ENCODE results near the gene ADAD1. TPM values are rescaled to one million over a fixed set of nuclear protein-coding genes. Genes with fewer than 3 reads are reported as not detected.

Gene ADAD1
- not detected for total RNA-seq

DNA sequence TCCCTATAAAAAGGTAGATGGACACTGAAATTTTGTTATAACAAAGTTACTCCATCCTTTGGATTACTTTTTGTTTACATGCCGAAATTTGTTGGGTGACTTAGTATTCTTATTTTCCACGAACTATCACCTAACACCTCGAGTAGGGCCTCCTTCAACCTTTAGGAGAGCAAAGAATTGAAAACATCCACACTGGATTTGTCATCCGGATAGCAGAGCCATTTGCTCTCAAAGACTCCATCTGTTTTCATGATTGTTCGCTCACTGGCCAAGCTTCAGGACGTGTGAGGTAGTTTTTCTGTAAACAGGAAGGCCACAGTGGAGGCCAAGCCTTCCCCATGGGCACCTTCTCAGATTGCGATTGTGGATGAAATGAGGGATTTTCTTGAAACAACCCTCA is at the start of gene ADAD1:
ADAD1 (plus strand) TSS at position 301 of the 400 bp plus-strand sequence. CDS start 1,059 bp downstream, outside the sequence.
- no peaks in the 10 kb centered on the region for H3K36me3 ChIP-seq
- no peak within 1 kb of the TSS for H3K4me3 ChIP-seq
- TF ChIP-seq EP300 (IDR thresholded peaks at IDR 0.05) (no peak), POLR2A (IDR thresholded peaks at IDR 0.05) (no peak)
- TF ChIP-seq, protein P1, sequence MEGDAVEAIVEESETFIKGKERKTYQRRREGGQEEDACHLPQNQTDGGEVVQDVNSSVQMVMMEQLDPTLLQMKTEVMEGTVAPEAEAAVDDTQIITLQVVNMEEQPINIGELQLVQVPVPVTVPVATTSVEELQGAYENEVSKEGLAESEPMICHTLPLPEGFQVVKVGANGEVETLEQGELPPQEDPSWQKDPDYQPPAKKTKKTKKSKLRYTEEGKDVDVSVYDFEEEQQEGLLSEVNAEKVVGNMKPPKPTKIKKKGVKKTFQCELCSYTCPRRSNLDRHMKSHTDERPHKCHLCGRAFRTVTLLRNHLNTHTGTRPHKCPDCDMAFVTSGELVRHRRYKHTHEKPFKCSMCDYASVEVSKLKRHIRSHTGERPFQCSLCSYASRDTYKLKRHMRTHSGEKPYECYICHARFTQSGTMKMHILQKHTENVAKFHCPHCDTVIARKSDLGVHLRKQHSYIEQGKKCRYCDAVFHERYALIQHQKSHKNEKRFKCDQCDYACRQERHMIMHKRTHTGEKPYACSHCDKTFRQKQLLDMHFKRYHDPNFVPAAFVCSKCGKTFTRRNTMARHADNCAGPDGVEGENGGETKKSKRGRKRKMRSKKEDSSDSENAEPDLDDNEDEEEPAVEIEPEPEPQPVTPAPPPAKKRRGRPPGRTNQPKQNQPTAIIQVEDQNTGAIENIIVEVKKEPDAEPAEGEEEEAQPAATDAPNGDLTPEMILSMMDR (IDR thresholded peaks at IDR 0.05), result no peak
- H3K27me3 ChIP-seq, result no peaks in the 10 kb centered on the region
- peaks cover 0 to 7% (median 0%) of the 10 kb centered on the region in 4 donors for H3K9me3 ChIP-seq
- H3K4me1 ChIP-seq, result no peaks in the 10 kb centered on the region
- no peak for DNase-seq (ENCODE audit: low spot score in 2 of 2)
- whole genome bisulfite sequencing, 2 donors, result 83 to 88% methylated on average over 7 of the region's 7 CpGs
- no peak within 1 kb of the TSS for H3K27ac ChIP-seq

DNA sequence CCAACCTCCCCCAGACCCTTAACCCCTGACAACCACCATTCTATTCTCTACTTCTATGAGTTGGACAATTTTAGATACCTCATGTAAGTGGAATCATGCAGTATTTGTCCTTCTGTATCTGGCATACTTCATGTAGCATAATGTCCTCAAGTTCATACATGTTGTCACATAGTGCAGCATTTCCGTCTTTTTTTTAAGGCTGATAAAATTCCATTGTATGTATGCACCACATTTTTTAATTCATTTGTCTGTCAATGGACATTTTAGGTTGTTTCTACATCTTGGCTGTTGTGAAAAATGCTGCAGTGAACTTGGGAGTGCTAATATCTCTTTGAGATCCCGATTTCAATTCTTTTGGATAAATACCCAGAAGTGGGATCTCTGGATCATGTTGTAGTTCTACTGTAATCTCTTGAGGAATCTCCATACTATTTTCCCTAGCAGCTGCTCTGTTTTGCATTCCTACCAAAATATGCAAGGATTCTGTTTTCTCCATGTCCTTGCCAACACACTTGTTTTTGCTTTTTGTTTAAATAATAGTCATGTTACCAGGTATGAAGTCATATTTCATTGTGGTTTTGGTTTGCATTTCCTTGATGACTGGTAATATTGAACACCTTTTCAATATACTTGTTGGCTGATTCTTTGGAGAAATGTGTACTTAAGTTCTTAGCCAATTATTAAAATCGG is 48.8 kb upstream of the ADAD1 start:
- no peak overlapping the region for H3K4me3 ChIP-seq
- peaks cover 0 to 70% (median 4%) of the 10 kb centered on the region in 3 donors for H3K36me3 ChIP-seq
- H3K4me1 ChIP-seq, result no peaks in the 10 kb centered on the region
- no peak overlapping the region for H3K27ac ChIP-seq
- no peak for DNase-seq (ENCODE audit: low spot score in 2 of 2)
- TF ChIP-seq POLR2A (IDR thresholded peaks at IDR 0.05) (no peak), EP300 (IDR thresholded peaks at IDR 0.05) (no peak)
- TF ChIP-seq, protein P1 (IDR thresholded peaks at IDR 0.05), result no peak
- no peaks in the 10 kb centered on the region for H3K9me3 ChIP-seq
- H3K27me3 ChIP-seq, result no peaks in the 10 kb centered on the region
- 67 to 72% methylated on average over 3 of the region's 3 CpGs for WGBS, 2 donors

DNA sequence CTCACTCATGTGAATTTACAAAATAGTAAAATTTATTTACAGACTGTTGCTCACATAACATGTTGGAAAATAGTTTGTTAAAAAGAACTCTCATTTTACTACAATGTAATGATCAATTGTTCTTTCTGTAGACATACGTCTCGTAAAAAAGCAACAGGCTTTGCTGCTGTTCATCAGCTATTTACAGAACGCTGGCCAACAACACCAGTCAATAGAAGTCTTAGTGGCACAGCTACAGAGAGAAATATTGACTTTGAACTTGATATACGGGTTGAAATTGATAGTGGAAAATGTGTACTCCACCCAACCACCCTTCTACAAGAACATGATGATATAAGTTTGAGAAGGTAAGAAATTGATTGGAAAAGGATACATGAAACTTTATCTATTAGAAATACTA is 47.6 kb upstream of the ADAD1 start:
- no peaks in the 10 kb centered on the region for H3K9me3 ChIP-seq
- TF ChIP-seq POLR2A (IDR thresholded peaks at IDR 0.05), result no peak
- TF ChIP-seq EP300 (IDR thresholded peaks at IDR 0.05), result no peak
- TF ChIP-seq, protein P1 (IDR thresholded peaks at IDR 0.05), result no peak
- no peaks in the 10 kb centered on the region for H3K4me1 ChIP-seq
- whole genome bisulfite sequencing, 2 donors, result 83 to 88% methylated on average over 4 of the region's 4 CpGs
- H3K27me3 ChIP-seq, result no peaks in the 10 kb centered on the region
- peaks cover 0 to 72% (median 13%) of the 10 kb centered on the region in 3 donors for H3K36me3 ChIP-seq
- DNase-seq (ENCODE audit: low spot score in 2 of 2), result no peak
- H3K27ac ChIP-seq, result no peak overlapping the region
- no peak overlapping the region for H3K4me3 ChIP-seq

DNA sequence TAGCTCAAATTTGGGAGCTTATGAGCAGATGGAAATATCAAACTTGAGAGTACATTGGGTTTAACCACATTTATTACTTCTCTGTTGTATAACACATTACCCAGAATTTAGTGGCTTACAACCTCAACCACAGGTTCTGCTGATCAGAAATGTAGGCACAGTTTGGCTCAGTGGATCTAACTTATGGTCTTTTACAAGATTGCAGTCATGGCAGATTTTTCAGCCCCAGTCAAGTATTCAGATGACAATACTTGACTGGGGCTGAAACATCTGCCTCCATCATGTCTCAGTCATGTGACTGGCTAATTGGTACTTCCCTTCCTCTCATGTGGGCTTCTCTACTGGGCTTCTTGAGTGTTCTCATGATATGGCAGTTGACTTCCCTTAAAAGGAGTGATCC is 44.0 kb upstream of the ADAD1 start:
- Histone ChIP-seq H3K4me1 (no peaks in the 10 kb centered on the region), H3K4me3 (no peak overlapping the region), H3K36me3 (peaks cover 0 to 66% (median 13%) of the 10 kb centered on the region in 3 donors), H3K9me3 (no peaks in the 10 kb centered on the region), H3K27ac (no peak overlapping the region), H3K27me3 (no peaks in the 10 kb centered on the region)
- DNase-seq (ENCODE audit: low spot score in 2 of 2), result no peak
- TF ChIP-seq, protein P1 (IDR thresholded peaks at IDR 0.05), result no peak
- TF ChIP-seq POLR2A (IDR thresholded peaks at IDR 0.05) (no peak), EP300 (IDR thresholded peaks at IDR 0.05) (no peak)

DNA sequence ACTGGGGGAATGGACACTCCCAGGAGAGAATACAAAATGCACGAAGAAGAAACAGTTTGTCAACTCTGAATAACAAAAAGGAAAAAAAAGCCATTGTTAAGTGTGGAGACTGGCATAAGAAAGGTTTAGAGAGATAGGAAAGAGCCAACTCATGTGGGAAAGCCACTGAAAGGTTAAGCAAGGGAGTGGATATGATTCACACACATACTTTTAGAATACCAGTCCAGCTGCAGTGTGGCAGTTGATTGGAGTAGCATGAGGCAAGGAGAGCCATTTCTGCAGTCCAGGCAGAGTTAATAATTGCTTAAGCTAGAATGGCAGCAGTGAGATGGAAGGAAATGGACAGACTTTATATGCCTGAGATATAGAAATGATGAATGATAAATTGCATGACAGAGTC is 36.9 kb upstream of the ADAD1 start:
- H3K36me3 ChIP-seq, result peaks cover 0 to 52% (median 2%) of the 10 kb centered on the region in 3 donors
- H3K9me3 ChIP-seq, result no peaks in the 10 kb centered on the region
- TF ChIP-seq POLR2A (IDR thresholded peaks at IDR 0.05), result no peak
- TF ChIP-seq EP300 (IDR thresholded peaks at IDR 0.05), result no peak
- no peak overlapping the region for H3K27ac ChIP-seq
- WGBS, 2 donors, result 93 to 95% methylated on average over 1 of the region's 1 CpG
- no peaks in the 10 kb centered on the region for H3K27me3 ChIP-seq
- DNase-seq (ENCODE audit: low spot score in 2 of 2), result no peak
- no peaks in the 10 kb centered on the region for H3K4me1 ChIP-seq
- H3K4me3 ChIP-seq, result no peak overlapping the region
